ENCODE measurements around the gene GPR137B.

The GPR137B gene

DNA sequence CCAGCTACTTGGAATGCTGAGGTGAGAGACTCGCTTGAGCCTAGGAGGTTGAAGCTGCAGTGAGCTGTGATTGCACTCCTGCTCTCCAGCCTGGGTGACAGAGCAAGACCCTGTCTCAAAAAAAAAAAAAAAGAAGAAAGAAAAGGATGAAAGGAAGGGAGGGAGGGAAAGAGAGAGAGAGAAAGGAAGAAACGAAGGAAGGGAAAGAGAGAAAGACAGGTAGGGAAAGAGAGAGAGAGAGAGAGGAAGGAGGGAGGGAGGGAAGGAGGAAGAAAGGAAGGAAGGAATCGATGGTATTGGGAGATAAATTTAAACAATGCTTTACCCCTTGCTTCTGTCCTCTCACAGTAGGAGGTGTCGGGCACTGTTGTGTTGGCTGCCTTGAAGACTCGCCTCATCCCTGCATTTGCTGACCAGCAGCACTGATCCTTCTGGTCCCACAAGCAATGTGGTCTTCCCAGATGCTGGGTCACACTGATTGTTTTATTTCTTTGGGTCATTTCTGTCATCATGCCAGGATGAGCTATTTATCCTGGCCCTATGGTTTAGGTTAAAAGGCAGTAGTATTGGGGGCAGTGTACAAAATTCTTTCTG is 30.9 kb downstream of the GPR137B start:
- Histone ChIP-seq H3K36me3 (ENCODE audit: control insufficient read depth, insufficient read depth, low read length) (no peaks in the 10 kb centered on the region), H2AFZ (no peak overlapping the region), H3K27me3 (ENCODE audit: control insufficient read depth, insufficient read depth, low read length) (no peaks in the 10 kb centered on the region), H3K4me2 (ENCODE audit: low read length) (no peak overlapping the region), H3K79me2 (no peaks in the 10 kb centered on the region), H3K4me1 (no peaks in the 10 kb centered on the region), H3K9ac (no peak overlapping the region), H3K27ac (no peak overlapping the region), H3K9me3 (ENCODE audit: control insufficient read depth, low read length) (no peaks in the 10 kb centered on the region), H3K4me3 (ENCODE audit: low read depth, low read length) (no peak overlapping the region)
- TF ChIP-seq, protein P1, sequence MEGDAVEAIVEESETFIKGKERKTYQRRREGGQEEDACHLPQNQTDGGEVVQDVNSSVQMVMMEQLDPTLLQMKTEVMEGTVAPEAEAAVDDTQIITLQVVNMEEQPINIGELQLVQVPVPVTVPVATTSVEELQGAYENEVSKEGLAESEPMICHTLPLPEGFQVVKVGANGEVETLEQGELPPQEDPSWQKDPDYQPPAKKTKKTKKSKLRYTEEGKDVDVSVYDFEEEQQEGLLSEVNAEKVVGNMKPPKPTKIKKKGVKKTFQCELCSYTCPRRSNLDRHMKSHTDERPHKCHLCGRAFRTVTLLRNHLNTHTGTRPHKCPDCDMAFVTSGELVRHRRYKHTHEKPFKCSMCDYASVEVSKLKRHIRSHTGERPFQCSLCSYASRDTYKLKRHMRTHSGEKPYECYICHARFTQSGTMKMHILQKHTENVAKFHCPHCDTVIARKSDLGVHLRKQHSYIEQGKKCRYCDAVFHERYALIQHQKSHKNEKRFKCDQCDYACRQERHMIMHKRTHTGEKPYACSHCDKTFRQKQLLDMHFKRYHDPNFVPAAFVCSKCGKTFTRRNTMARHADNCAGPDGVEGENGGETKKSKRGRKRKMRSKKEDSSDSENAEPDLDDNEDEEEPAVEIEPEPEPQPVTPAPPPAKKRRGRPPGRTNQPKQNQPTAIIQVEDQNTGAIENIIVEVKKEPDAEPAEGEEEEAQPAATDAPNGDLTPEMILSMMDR (IDR thresholded peaks at IDR 0.05) = no peak

DNA sequence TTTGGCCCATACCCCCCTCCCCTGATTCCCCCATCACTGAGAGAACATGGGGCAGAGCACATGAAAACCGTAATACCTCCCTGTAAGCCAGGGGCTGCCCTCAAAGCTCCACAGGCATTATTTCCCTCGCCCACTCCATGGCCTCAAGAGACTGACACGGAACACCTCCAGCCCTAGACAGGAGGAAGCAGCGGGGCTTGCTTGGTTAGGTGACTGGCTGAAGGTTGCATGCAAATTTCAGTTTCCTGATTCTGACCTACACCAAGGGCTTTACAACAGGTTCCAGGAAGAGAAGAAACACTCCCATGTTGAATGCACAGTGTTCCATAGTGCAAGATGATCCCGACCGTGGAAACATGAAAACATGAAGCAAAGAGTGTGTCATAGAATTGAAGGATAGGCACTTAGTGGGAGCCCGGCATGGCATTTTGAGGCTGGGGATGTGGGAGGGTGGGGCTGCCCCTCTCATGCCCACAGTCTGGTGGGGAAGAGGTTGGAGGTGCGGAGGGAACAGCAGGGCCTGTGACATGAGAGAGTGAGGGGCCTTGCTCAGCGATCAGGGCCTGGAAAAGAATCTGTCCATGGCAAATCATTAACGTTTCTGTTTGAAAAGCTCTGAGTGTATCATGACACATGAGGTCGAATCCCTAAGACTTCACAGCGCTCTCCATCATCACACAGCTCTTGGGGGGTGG is 33.5 kb downstream of the GPR137B start:
- no peak overlapping the region for H3K4me2 ChIP-seq (ENCODE audit: low read length)
- H3K36me3 ChIP-seq (ENCODE audit: control insufficient read depth, insufficient read depth, low read length) = no peaks in the 10 kb centered on the region
- no peak overlapping the region for H3K27ac ChIP-seq
- H3K79me2 ChIP-seq = no peaks in the 10 kb centered on the region
- no peaks in the 10 kb centered on the region for H3K27me3 ChIP-seq (ENCODE audit: control insufficient read depth, insufficient read depth, low read length)
- H2AFZ ChIP-seq = no peak overlapping the region
- no peak overlapping the region for H3K9ac ChIP-seq
- H3K4me3 ChIP-seq (ENCODE audit: low read depth, low read length) = no peak overlapping the region
- H3K9me3 ChIP-seq (ENCODE audit: control insufficient read depth, low read length) = no peaks in the 10 kb centered on the region
- H3K4me1 ChIP-seq = no peaks in the 10 kb centered on the region
- TF ChIP-seq, protein P1 (IDR thresholded peaks at IDR 0.05) = no peak

DNA sequence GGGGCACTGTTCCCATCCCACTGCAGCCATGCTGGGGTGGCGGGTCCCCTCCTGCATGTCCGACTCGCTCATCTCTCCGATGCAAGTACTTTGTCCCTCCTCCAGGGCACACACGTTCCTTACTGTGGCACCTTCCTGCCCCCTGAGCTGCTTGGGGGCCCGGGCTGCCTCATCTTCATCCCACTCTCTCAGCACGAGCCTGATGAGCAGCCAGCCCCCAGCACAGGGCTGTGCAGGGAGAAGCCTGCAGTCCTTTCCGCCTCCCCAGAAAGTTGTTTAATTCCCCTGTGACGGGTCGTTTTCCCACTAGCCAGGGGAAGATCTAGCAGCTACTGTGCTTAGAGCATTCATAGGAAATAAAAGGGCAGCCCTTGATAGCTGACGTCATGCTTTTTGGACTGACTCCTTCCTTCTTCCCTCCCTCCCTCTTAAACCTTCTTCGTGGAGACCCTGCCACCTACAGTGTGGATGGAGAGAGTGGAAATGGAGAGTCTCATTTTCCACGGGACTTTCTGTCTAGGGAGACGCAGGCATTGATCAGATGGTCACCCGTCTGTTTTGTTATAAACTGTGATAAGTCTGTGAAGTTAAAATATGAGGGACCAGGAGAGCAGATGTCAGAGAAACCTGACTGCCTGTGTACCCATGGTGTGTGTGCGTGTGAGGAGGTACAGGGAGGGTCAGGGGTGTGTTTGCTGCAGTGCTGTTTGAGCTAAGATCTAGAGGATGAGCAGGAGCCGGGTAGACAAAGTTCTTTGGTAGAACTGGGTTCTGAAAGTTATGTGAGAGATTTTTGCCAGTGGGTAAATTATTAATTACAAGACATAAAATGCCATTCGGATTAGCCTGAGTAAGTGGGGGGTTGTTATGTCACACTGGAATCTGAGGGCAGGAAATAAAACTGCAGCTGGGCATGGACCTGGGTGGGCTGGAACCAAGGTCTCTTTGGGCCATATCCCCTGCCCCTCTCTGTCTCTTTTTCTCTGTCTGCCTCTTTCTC is 34.3 kb downstream of the GPR137B start:
- Histone ChIP-seq H3K79me2 (no peaks in the 10 kb centered on the region), H3K9ac (no peak overlapping the region), H3K4me1 (no peaks in the 10 kb centered on the region), H3K36me3 (ENCODE audit: control insufficient read depth, insufficient read depth, low read length) (no peaks in the 10 kb centered on the region), H3K27me3 (ENCODE audit: control insufficient read depth, insufficient read depth, low read length) (no peaks in the 10 kb centered on the region), H3K9me3 (ENCODE audit: control insufficient read depth, low read length) (no peaks in the 10 kb centered on the region), H3K4me3 (ENCODE audit: low read depth, low read length) (no peak overlapping the region), H3K27ac (no peak overlapping the region), H2AFZ (no peak overlapping the region), H3K4me2 (ENCODE audit: low read length) (no peak overlapping the region)
- TF ChIP-seq, protein P1 (IDR thresholded peaks at IDR 0.05) = no peak

DNA sequence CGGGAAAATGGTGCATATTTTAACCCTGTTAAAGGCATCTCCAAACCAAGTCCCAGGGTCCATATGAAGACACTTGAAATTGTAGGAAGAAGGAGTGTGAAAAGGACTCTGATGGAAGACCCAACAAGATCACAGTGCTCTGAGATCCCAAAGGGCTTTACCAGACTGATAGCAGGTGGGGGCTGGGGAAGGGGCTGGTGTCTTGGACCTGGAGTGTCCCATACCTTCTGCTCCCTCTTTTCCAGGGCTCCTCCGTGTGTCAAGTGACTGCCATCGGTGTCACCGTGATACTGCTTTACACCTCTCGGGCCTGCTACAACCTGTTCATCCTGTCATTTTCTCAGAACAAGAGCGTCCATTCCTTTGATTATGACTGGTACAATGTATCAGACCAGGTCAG is 37.3 kb downstream of the GPR137B start:
- Histone ChIP-seq H3K9ac (no peak overlapping the region), H3K79me2 (no peaks in the 10 kb centered on the region), H2AFZ (no peak overlapping the region), H3K4me1 (no peaks in the 10 kb centered on the region), H3K36me3 (ENCODE audit: control insufficient read depth, insufficient read depth, low read length) (no peaks in the 10 kb centered on the region), H3K27me3 (ENCODE audit: control insufficient read depth, insufficient read depth, low read length) (no peaks in the 10 kb centered on the region), H3K4me3 (ENCODE audit: low read depth, low read length) (no peak overlapping the region), H3K4me2 (ENCODE audit: low read length) (no peak overlapping the region), H3K9me3 (ENCODE audit: control insufficient read depth, low read length) (no peaks in the 10 kb centered on the region), H3K27ac (no peak overlapping the region)
- TF ChIP-seq, protein P1 (IDR thresholded peaks at IDR 0.05) = no peak
